SK-N-SH (cell line): ENCODE measurements around the gene PHF21A. TPM values are rescaled to one million over a fixed set of nuclear protein-coding genes. Genes with fewer than 3 reads are reported as not detected.
A peak's percentile ranks its signal among the peaks of the same experiment; 100 is the strongest.

Experiments used
- CTCF ChIA-PET: fragments of 300-600, 350-600 bp; formaldehyde crosslinking; extraction: SDS; loops from one replicate; lab custom pipeline; 2021; lab: Yijun Ruan, JAX
- POLR2A ChIA-PET: fragments of 350-600 bp; sonication (Branson Sonifier 250); formaldehyde crosslinking; extraction: SDS; loops from one replicate; lab custom pipeline; 2020; ENCODE audit warnings: antibody characterized with exemption, inconsistent platforms; lab: Yijun Ruan, JAX
- DNase-seq: peaks from one replicate; pipeline ENCODE4 v3.0.0; 2012
- H2AFZ ChIP-seq: fragments of 200-600 bp; sonication (generic); 2 replicates; pipeline ENCODE4 v1.8.1; 2016; ENCODE audit warnings: antibody characterized with exemption, mild to moderate bottlenecking, low read depth
- H3F3A ChIP-seq: fragments of 200-600 bp; sonication (generic); replicated peaks from 2 replicates; pipeline ENCODE3; 2016; ENCODE audit warnings: antibody characterized with exemption, mild to moderate bottlenecking; ENCODE audit not compliant: insufficient read depth
- H3K27ac ChIP-seq, 2 experiments: fragments of 200-500 bp in 1 of 2; fragments of 200-600 bp in 1 of 2; sonication (Bioruptor generic) in 1 of 2; sonication (generic), shearing (Covaris generic) in 1 of 2; 2 replicates each; pipeline versions ENCODE4 v1.5.1 to v1.6.1; 2014 to 2016; ENCODE audit warnings: low read depth in 2 of 2, inconsistent platforms in 1 of 2, low read length in 1 of 2, mild to moderate bottlenecking in 1 of 2, mixed read lengths in 1 of 2
- H3K27me3 ChIP-seq: fragments of 200-600 bp; sonication (generic), shearing (Covaris generic); 2 replicates; pipeline ENCODE4 v1.6.1; 2016; ENCODE audit warnings: mixed run types; ENCODE audit not compliant: insufficient read depth
- H3K36me3 ChIP-seq, 2 experiments: fragments of 200-500 bp in 1 of 2; fragments of 200-600 bp in 1 of 2; sonication (Bioruptor generic) in 1 of 2; sonication (generic) in 1 of 2; replicated peaks in 1 of 2; 2 replicates each; pipeline versions ENCODE3 to v1.5.1; 2014 to 2016; ENCODE audit warnings: low read length in 1 of 2, mild to moderate bottlenecking in 1 of 2; ENCODE audit not compliant: insufficient read depth in 2 of 2, control insufficient read depth in 1 of 2
- H3K4me1 ChIP-seq, 2 experiments: fragments of 200-500 bp in 1 of 2; fragments of 200-600 bp in 1 of 2; sonication (Bioruptor generic) in 1 of 2; sonication (generic), shearing (Covaris generic) in 1 of 2; 2 replicates each; pipeline versions ENCODE4 v1.5.1 to v1.6.1; 2014 to 2016; ENCODE audit warnings: low read depth in 1 of 2, low read length in 1 of 2, mixed run types in 1 of 2; ENCODE audit not compliant: insufficient read depth in 2 of 2, control insufficient read depth in 1 of 2
- H3K4me2 ChIP-seq: fragments of 200-600 bp; sonication (generic), shearing (Covaris generic); 2 replicates; pipeline ENCODE4 v1.6.1; 2017; ENCODE audit warnings: mixed run types
- H3K4me3 ChIP-seq, 2 experiments: fragments of 200-500 bp in 1 of 2; fragments of 200-600 bp in 1 of 2; sonication (Bioruptor generic) in 1 of 2; sonication (generic), shearing (Covaris generic) in 1 of 2; 2 replicates each; pipeline versions ENCODE4 v1.5.1 to v1.8.1; 2014 to 2016; ENCODE audit warnings: low read depth in 2 of 2, inconsistent platforms in 1 of 2, low read length in 1 of 2, mild to moderate bottlenecking in 1 of 2, mixed read lengths in 1 of 2, moderate library complexity in 1 of 2
- H3K79me2 ChIP-seq: fragments of 200-600 bp; sonication (generic); 2 replicates; pipeline ENCODE4 v1.8.1; 2017; ENCODE audit warnings: mild to moderate bottlenecking; ENCODE audit not compliant: insufficient read depth
- H3K9ac ChIP-seq: fragments of 200-600 bp; sonication (generic); 2 replicates; pipeline ENCODE4 v1.6.1; 2017; ENCODE audit warnings: mixed run types
- H3K9me2 ChIP-seq: fragments of 200-600 bp; sonication (generic); 2 replicates; pipeline ENCODE4 v1.6.1; 2017; ENCODE audit warnings: mixed run types
- H3K9me3 ChIP-seq: fragments of 200-600 bp; sonication (generic); 2 replicates; pipeline ENCODE4 v1.6.1; 2017; ENCODE audit warnings: mixed run types, mild to moderate bottlenecking, moderate library complexity
- H4K20me1 ChIP-seq: fragments of 200-600 bp; sonication (generic); 2 replicates; pipeline ENCODE4 v1.6.1; 2017; ENCODE audit warnings: mild to moderate bottlenecking, mixed run types; ENCODE audit not compliant: insufficient read depth
- CHD2 ChIP-seq: fragments of 150-350 bp; IDR thresholded peaks from 2 replicates; pipeline ENCODE4 v1.6.1; 2018; ENCODE audit warnings: low read length; ENCODE audit not compliant: partially characterized antibody
- CTCF ChIP-seq: fragments of 200-600 bp; sonication (generic); IDR thresholded peaks from 2 replicates; pipeline ENCODE4 v1.6.1; 2017; ENCODE audit warnings: antibody characterized with exemption, mild to moderate bottlenecking, moderate library complexity
- ELF1 ChIP-seq: IDR thresholded peaks from 2 replicates; pipeline ENCODE4 v1.4.0; 2012
- GABPA ChIP-seq: IDR thresholded peaks from 2 replicates; pipeline ENCODE4 v1.4.0; 2012; ENCODE audit warnings: low read depth, mild to moderate bottlenecking
- MXI1 ChIP-seq: IDR thresholded peaks from 2 replicates; pipeline ENCODE4 v1.6.1; 2012; ENCODE audit warnings: mild to moderate bottlenecking, low read depth, low read length, improper control_type of control experiment
- NFIC ChIP-seq: IDR thresholded peaks from 2 replicates; pipeline ENCODE4 v1.4.0; 2012; ENCODE audit warnings: borderline replicate concordance
- NRF1 ChIP-seq: IDR thresholded peaks from 2 replicates; pipeline ENCODE4 v1.6.1; 2012; ENCODE audit warnings: low read depth, mild to moderate bottlenecking, low read length
- PBX3 ChIP-seq: IDR thresholded peaks from 2 replicates; pipeline ENCODE4; 2012
- POLR2AphosphoS5 ChIP-seq: IDR thresholded peaks from 2 replicates; pipeline ENCODE4 v1.6.1; 2012; ENCODE audit warnings: low read depth, low read length
- RAD21 ChIP-seq: IDR thresholded peaks from 2 replicates; pipeline ENCODE4 v1.6.1; 2012; ENCODE audit warnings: mild to moderate bottlenecking, low read length
- REST ChIP-seq: IDR thresholded peaks from 2 replicates; pipeline ENCODE4 v1.6.1; 2012; ENCODE audit warnings: mild to moderate bottlenecking, low read depth, low read length, moderate library complexity
- RFX5 ChIP-seq: IDR thresholded peaks from 2 replicates; pipeline ENCODE4 v1.6.1; 2012; ENCODE audit warnings: mild to moderate bottlenecking, improper control_type of control experiment, low read length
- RXRA ChIP-seq: IDR thresholded peaks from 2 replicates; pipeline ENCODE4 v1.4.0; 2012; ENCODE audit warnings: low read depth, mild to moderate bottlenecking, borderline replicate concordance
- SIN3A ChIP-seq: IDR thresholded peaks from 2 replicates; pipeline ENCODE4 v1.6.1; 2012; ENCODE audit warnings: low read depth, mild to moderate bottlenecking, low read length, moderate library complexity, borderline replicate concordance
- TAF1 ChIP-seq: IDR thresholded peaks from 2 replicates; pipeline ENCODE4 v1.6.1; 2012; ENCODE audit warnings: low read depth, mild to moderate bottlenecking, low read length, moderate library complexity, borderline replicate concordance
- YY1 ChIP-seq: IDR thresholded peaks from 2 replicates; pipeline ENCODE4 v1.4.0; 2012; ENCODE audit warnings: low read depth, mild to moderate bottlenecking
- WGBS: methylation state at CpG from one replicate; pipeline ENCODE4 v1.1.6; 2017; ENCODE audit warnings: low lambda C conversion rate; 5-methylcytosine and 5-hydroxymethylcytosine counted together
- polyA plus RNA-seq, 3 experiments: library from polyadenylated mRNA; depleted of rRNA; stranded (reverse); fragments of >200 nt; gene quantifications; 2 replicates each; pipeline ENCODE4 v1.2.3, GENCODE V29; 2012

Gene PHF21A
- polyA plus RNA-seq, 1 of the 3 experiments (the other 2 are of a cell fraction): 18.8 TPM

- DNase-seq: peak; percentile 97
- Histone ChIP-seq H3K27me3 (no peaks in the 10 kb centered on the region), H2AFZ (peak within 1 kb of the TSS; percentile 95), H3K4me2 (peak within 1 kb of the TSS; percentile 97), H3K36me3 (peaks cover 0 to 28% of the 10 kb centered on the region in 2 experiments), H3K79me2 (peaks cover 19% of the 10 kb centered on the region), H3F3A (peaks cover 4% of the 10 kb centered on the region), H3K27ac (peak within 1 kb of the TSS; percentile 83 to 89)
- WGBS: under 1% methylated on average over 29 of the region's 45 CpGs
- TF ChIP-seq CTCF: no peak
- no peak for TF ChIP-seq RXRA
- TF ChIP-seq RAD21: no peak
- TF ChIP-seq SIN3A: 0 out of 2 replicates have a peak, but pooled peaks have one; percentile 75
- TF ChIP-seq NRF1: peak; percentile 83
- peak; percentile 91 for TF ChIP-seq POLR2AphosphoS5
- peak; percentile 96 for TF ChIP-seq ELF1
- TF ChIP-seq MXI1: peak; percentile 70; the same call in 1 of the 2 replicates
- peak; percentile 98 for TF ChIP-seq GABPA
- TF ChIP-seq TAF1: peak; percentile 55; the same call in 1 of the 2 replicates
- peak; percentile 73; the same call in 1 of the 2 replicates for TF ChIP-seq YY1
- TF ChIP-seq RFX5: peak; percentile 73; the same call in 1 of the 2 replicates
- TF ChIP-seq PBX3: no peak
- no peak for TF ChIP-seq REST
- peak; percentile 12 for TF ChIP-seq CHD2
- peak; percentile 11; the same call in 1 of the 2 replicates for TF ChIP-seq NFIC
- TF ChIP-seq, all 33 proteins: peak for 11
- Histone ChIP-seq H3K4me1 (peaks cover 7 to 17% of the 10 kb centered on the region in 2 experiments; a peak in 3 of 4 replicates), H3K9me2 (no peaks in the 10 kb centered on the region), H3K9me3 (no peaks in the 10 kb centered on the region), H3K9ac (peak within 1 kb of the TSS; percentile 89), H3K4me3 (peak within 1 kb of the TSS; percentile 95 to 99), H4K20me1 (no peaks in the 10 kb centered on the region)
- ChIA-PET POLR2A (interaction anchor here (0.5 to 2.3 kb wide), 9 partner anchors 8 to 378 kb away, joined by 3 to 15 read pairs (median 4); no protein-coding TSS in a partner anchor), CTCF (interaction anchor here (0.9 to 6.2 kb wide), 5 partner anchors 19 to 322 kb away, joined by 3 to 35 read pairs (median 4); no protein-coding TSS in a partner anchor)
These were observed 203.5 kb downstream of the PHF21A start, which contains the start of gene PEX16 for GRCh38 chr11:45917623-45918330. PEX16 (minus strand) TSS chr11:45917877; CDS start chr11:45917811, 66 bp downstream.
